GM18951 (cell line): ENCODE results near the gene REC114.
"Not testable (repeated sequence)": the region's sequence is repeated elsewhere in the genome, so short reads cannot be mapped to it uniquely, and the experiment has no call there.

Experiments used
- POLR2A ChIP-seq: IDR thresholded peaks from 4 replicates; pipeline ENCODE4 v1.6.1; 2011; ENCODE audit warnings: mild to moderate bottlenecking; ENCODE audit not compliant: insufficient read length, insufficient read depth; ENCODE audit errors: extremely low read depth
- in situ Hi-C: fragments of 300-500 bp; cut with MboI; formaldehyde crosslinking; loops from one replicate; pipeline ENCODE4 v1.12.0; 2022; ENCODE audit warnings: low sequenced_read_pairs, mixed read lengths, inconsistent platforms; ENCODE audit not compliant: unreplicated experiment

The REC114 gene

GRCh38 chr15:73538123-73538522 is 95.2 kb downstream of the REC114 start:
- in situ Hi-C loops = no loop called here
- TF ChIP-seq POLR2A = no peak

- no peak for TF ChIP-seq POLR2A
- in situ Hi-C loops = no loop called here
Measured at GRCh38 chr15:73538563-73539211, 95.7 kb downstream of the REC114 start.

- in situ Hi-C loops = no loop called here
- TF ChIP-seq POLR2A = no peak
Measured at GRCh38 chr15:73539212-73540128, 96.5 kb downstream of the REC114 start.

DNA sequence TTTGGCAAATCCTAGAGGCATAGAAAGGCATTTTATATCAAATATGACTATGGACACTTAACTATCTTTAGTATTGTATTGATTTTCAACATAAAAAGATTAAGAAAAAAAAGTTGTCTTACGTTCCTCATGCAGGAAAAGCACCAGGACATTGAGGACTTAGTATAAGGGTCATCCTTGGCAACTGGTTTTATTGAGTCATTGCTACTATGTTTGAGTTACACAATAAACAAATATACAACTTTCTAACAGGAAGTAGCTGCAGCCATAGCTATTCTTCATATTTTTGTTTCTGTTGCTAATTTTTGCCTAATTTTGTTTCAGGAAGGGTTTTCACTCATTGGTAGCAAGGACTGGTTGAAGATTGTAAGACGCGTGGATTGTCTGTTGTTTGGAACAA is 97.2 kb downstream of the REC114 start:
- in situ Hi-C loops = no loop called here
- no peak for TF ChIP-seq POLR2A

GRCh38 chr15:73541479-73541878 is 98.5 kb downstream of the REC114 start:
- TF ChIP-seq POLR2A = no peak
- in situ Hi-C loops = no loop called here

DNA sequence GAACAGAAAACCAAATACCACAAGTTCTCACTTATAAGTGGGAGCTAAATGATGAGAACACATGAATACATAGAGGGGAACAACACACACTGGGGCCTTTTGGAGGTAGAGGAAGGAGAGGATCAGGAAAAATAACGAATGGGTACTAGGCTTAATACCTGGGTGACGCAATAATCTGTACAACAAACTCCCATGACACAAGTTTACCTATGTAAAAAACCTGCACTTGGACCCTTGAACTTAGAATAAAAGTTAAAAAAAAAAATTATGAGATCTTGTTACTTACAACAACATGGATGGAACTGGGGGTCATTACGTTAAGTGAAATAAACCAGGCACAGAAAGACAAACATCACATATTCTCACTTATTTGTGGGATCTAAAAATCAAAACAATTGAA is 106.0 kb downstream of the REC114 start:
- in situ Hi-C loops = not testable (repeated sequence)

DNA sequence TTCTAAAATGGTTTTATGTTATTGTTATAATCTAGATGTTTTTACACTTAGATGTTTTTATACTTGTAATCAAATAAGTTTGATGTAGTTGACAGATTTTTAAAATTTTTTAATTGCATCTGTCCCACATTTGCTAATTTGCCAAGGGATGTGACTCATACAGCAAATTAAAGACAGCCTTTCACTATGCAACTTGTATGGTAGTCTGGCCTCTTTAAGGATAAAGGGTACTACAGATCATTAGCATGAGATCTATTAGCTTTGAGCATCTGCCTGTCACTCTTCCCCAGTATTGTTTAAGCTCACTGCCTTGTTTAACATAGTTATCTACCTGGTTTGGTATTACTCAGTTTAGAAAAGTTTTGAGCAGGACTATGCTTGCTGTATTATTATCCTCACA is 107.2 kb downstream of the REC114 start:
- in situ Hi-C loops = no loop called here

GRCh38 chr15:73555080-73555479 is 112.1 kb downstream of the REC114 start:
- no peak for TF ChIP-seq POLR2A
- in situ Hi-C loops = no loop called here

More for the DNA sequence above, 107.2 kb downstream of the REC114 start:
- no peak for TF ChIP-seq POLR2A

GRCh38 chr15:73558529-73558928 is 115.6 kb downstream of the REC114 start:
- in situ Hi-C loops = no loop called here

DNA sequence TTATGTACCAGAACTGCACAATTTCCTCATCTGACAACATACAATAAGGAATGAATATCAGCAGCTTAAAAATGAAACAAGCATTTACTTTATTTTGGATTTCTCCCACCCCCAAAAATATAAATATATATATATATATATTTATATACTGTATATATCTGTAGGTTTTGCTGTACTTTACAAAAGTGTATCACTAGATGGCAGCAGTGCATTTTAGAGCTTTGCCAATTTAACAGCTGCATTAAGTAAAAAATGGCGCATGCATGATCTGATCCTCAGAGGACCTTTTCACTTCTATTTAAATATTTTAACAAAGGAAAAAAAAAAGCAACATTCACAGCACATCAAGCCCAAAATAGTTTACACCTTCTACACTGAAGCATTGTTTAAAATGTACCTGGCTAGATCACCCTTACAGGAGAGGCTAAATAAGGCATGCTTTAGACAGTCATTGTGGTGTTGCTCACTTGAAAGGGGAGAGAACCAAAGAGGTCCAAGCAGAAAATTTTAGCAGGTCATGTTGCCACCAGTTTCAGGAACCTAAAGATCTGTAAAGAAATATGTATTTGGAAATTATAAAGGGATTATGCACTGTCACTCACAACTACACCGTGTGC is 117.6 kb downstream of the REC114 start:
- TF ChIP-seq POLR2A = no peak
- in situ Hi-C loops = no loop called here

More at GRCh38 chr15:73558529-73558928, 115.6 kb downstream of the REC114 start:
- TF ChIP-seq POLR2A = no peak

- no peak for TF ChIP-seq POLR2A
- in situ Hi-C loops = no loop called here
Measured at GRCh38 chr15:73564255-73564654, 121.3 kb downstream of the REC114 start.

- no peak for TF ChIP-seq POLR2A
- in situ Hi-C loops = no loop called here
Measured at GRCh38 chr15:73567020-73567419, 124.1 kb downstream of the REC114 start.

GRCh38 chr15:73568564-73569280 is 125.8 kb downstream of the REC114 start:
- TF ChIP-seq POLR2A = no peak
- in situ Hi-C loops = no loop called here
